Vagina (tissue), 2 donors: ENCODE results near the gene PIAS1. TPM values are rescaled to one million over a fixed set of nuclear protein-coding genes. Genes with fewer than 3 reads are reported as not detected.

Source experiments
- DNase-seq, 2 donors: peaks; one replicate each; pipeline ENCODE4 v3.0.0-alpha.2; 2017; ENCODE audit errors: extremely low spot score in 2 of 2
- H3K27ac ChIP-seq: fragments of 200-600 bp; sonication (generic); one replicate; pipeline ENCODE4 v1.5.1; 2019
- H3K27me3 ChIP-seq: fragments of 200-600 bp; sonication (generic); one replicate; pipeline ENCODE4 v1.5.1; 2019
- H3K36me3 ChIP-seq, 2 donors: fragments of 200-600 bp; sonication (generic); one replicate each; pipeline ENCODE4 v1.5.1; 2017 to 2019
- H3K4me1 ChIP-seq: fragments of 200-600 bp; sonication (generic); one replicate; pipeline ENCODE4 v1.5.1; 2019
- H3K4me3 ChIP-seq, 2 donors: fragments of 200-600 bp; sonication (generic); 1 replicate in 1 of 2; 2 replicates in 1 of 2; pipeline ENCODE4 v1.5.1; 2016 to 2019
- H3K9me3 ChIP-seq: fragments of 200-600 bp; sonication (generic); one replicate; pipeline ENCODE4 v1.5.1; 2019
- POLR2A ChIP-seq, 2 donors: fragments of 450-650 bp; IDR thresholded peaks; one replicate each; pipeline ENCODE4 v1.6.1; 2017; ENCODE audit warnings: antibody characterized with exemption in 2 of 2, mild to moderate bottlenecking in 2 of 2, moderate library complexity in 2 of 2
- POLR2AphosphoS5 ChIP-seq, 2 donors: sonication (generic); formaldehyde crosslinking; IDR thresholded peaks; one replicate each; pipeline ENCODE4 v1.9.0; 2017; ENCODE audit warnings: antibody characterized with exemption in 2 of 2, mild to moderate bottlenecking in 2 of 2, low read depth in 1 of 2; ENCODE audit not compliant: insufficient read depth in 1 of 2
- intact Hi-C: fragments of 100-400 bp; cut with DNase I; formaldehyde crosslinking; loops from one replicate; pipeline ENCODE4 v1.15.1; 2023
- total RNA-seq: library from RNA; depleted of rRNA; stranded (reverse); fragments of >200 nt; gene quantifications from one replicate; pipeline ENCODE4 v1.2.3, GENCODE V29; 2016
- TF ChIP-seq, protein P1 (sequence below), 3 experiments: fragments of 450-650 bp in 2 of 3; fragments of 200-600 bp in 1 of 3; sonication (generic) in 1 of 3; IDR thresholded peaks; one replicate each; pipeline ENCODE4 v1.5.1; 2017 to 2019; ENCODE audit warnings: antibody characterized with exemption in 3 of 3, mild to moderate bottlenecking in 2 of 3, moderate library complexity in 2 of 3

PIAS1 gene
- total RNA-seq, 1 donor from 2014 or later, result 88.1 TPM

GRCh38 chr15:68191555-68191954 is 137.4 kb downstream of the PIAS1 start:
- H3K4me1 ChIP-seq, result peaks cover 21% of the 10 kb centered on the region
- H3K36me3 ChIP-seq, result peaks cover 0 to 11% of the 10 kb centered on the region in 2 donors
- DNase-seq, result no peak
- H3K27ac ChIP-seq, result no peak overlapping the region
- no peaks in the 10 kb centered on the region for H3K9me3 ChIP-seq
- intact Hi-C loops, result no loop called here
- TF ChIP-seq, protein P1, sequence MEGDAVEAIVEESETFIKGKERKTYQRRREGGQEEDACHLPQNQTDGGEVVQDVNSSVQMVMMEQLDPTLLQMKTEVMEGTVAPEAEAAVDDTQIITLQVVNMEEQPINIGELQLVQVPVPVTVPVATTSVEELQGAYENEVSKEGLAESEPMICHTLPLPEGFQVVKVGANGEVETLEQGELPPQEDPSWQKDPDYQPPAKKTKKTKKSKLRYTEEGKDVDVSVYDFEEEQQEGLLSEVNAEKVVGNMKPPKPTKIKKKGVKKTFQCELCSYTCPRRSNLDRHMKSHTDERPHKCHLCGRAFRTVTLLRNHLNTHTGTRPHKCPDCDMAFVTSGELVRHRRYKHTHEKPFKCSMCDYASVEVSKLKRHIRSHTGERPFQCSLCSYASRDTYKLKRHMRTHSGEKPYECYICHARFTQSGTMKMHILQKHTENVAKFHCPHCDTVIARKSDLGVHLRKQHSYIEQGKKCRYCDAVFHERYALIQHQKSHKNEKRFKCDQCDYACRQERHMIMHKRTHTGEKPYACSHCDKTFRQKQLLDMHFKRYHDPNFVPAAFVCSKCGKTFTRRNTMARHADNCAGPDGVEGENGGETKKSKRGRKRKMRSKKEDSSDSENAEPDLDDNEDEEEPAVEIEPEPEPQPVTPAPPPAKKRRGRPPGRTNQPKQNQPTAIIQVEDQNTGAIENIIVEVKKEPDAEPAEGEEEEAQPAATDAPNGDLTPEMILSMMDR (IDR thresholded peaks at IDR 0.05), result no peak
- TF ChIP-seq POLR2A (IDR thresholded peaks at IDR 0.05), result no peak
- TF ChIP-seq POLR2AphosphoS5 (IDR thresholded peaks at IDR 0.05; ENCODE audit: insufficient read depth in 1 of 2, low read depth in 1 of 2), result no peak
- no peak overlapping the region for H3K4me3 ChIP-seq
- H3K27me3 ChIP-seq, result no peaks in the 10 kb centered on the region

GRCh38 chr15:68192117-68192516 is 138.0 kb downstream of the PIAS1 start:
- TF ChIP-seq, protein P1 (IDR thresholded peaks at IDR 0.05), result no peak
- TF ChIP-seq POLR2AphosphoS5 (IDR thresholded peaks at IDR 0.05; ENCODE audit: insufficient read depth in 1 of 2, low read depth in 1 of 2), result no peak
- no peak for TF ChIP-seq POLR2A (IDR thresholded peaks at IDR 0.05)
- peaks cover 0 to 11% of the 10 kb centered on the region in 2 donors for H3K36me3 ChIP-seq
- no peak overlapping the region for H3K27ac ChIP-seq
- H3K4me3 ChIP-seq, result no peak overlapping the region
- intact Hi-C loops, result no loop called here
- peaks cover 15% of the 10 kb centered on the region for H3K4me1 ChIP-seq
- no peak for DNase-seq
- no peaks in the 10 kb centered on the region for H3K27me3 ChIP-seq
- H3K9me3 ChIP-seq, result no peaks in the 10 kb centered on the region

- Histone ChIP-seq H3K4me1 (peaks cover 7% of the 10 kb centered on the region), H3K36me3 (peaks cover 0 to 11% of the 10 kb centered on the region in 2 donors), H3K9me3 (no peaks in the 10 kb centered on the region), H3K27ac (no peak overlapping the region), H3K4me3 (no peak overlapping the region), H3K27me3 (no peaks in the 10 kb centered on the region)
- intact Hi-C loops, result no loop called here
- TF ChIP-seq POLR2AphosphoS5 (IDR thresholded peaks at IDR 0.05; ENCODE audit: insufficient read depth in 1 of 2, low read depth in 1 of 2) (no peak), POLR2A (IDR thresholded peaks at IDR 0.05) (no peak)
- TF ChIP-seq, protein P1 (IDR thresholded peaks at IDR 0.05), result no peak
- no peak for DNase-seq
Observed at GRCh38 chr15:68192804-68193486, 138.8 kb downstream of the PIAS1 start.

GRCh38 chr15:68195336-68196112 is 141.4 kb downstream of the PIAS1 start:
- no peak overlapping the region for H3K27ac ChIP-seq
- H3K27me3 ChIP-seq, result no peaks in the 10 kb centered on the region
- TF ChIP-seq POLR2A (IDR thresholded peaks at IDR 0.05) (no peak), POLR2AphosphoS5 (IDR thresholded peaks at IDR 0.05; ENCODE audit: insufficient read depth in 1 of 2, low read depth in 1 of 2) (no peak)
- TF ChIP-seq, protein P1 (IDR thresholded peaks at IDR 0.05), result no peak
- peaks cover 0 to 11% of the 10 kb centered on the region in 2 donors for H3K36me3 ChIP-seq
- peaks cover 8% of the 10 kb centered on the region for H3K4me1 ChIP-seq
- no peak for DNase-seq
- no peak overlapping the region for H3K4me3 ChIP-seq
- intact Hi-C loops, result no loop called here
- H3K9me3 ChIP-seq, result no peaks in the 10 kb centered on the region
